HepG2 (cell line): Measurements from ENCODE around the gene GALNT8. TPM values are rescaled to one million over a fixed set of nuclear protein-coding genes. Genes with fewer than 3 reads are reported as not detected.

Experiments used
- ATAC-seq: fragments of 200-7000 bp; cut with Tn5 transposase; 3 replicates; pipeline ENCODE4 v1.9.1; 2020; ENCODE audit warnings: mild to moderate bottlenecking, moderate library complexity
- BruUV-seq: library from RNA; stranded (reverse); fragments of 400-500 nt; replicated peaks from 2 replicates; lab custom pipeline; 2021; lab: Mats Ljungman, UMichigan
- CTCF ChIA-PET: fragments of 300-600 bp; formaldehyde crosslinking; extraction: SDS; loops from one replicate; lab custom pipeline; 2021; ENCODE audit warnings: low total read pairs, inconsistent platforms, low intra/inter-chr PET ratio; lab: Yijun Ruan, JAX
- POLR2A ChIA-PET: fragments of 350-600 bp; sonication (Branson Sonifier 250); formaldehyde crosslinking; loops from one replicate; lab custom pipeline; 2020; ENCODE audit warnings: antibody characterized with exemption, inconsistent platforms; lab: Yijun Ruan, JAX
- DNase-seq: peaks from one replicate; pipeline ENCODE4 v3.0.0-alpha.2; 2015; ENCODE audit warnings: low spot score
- FAIRE-seq: peaks from 3 replicates; lab custom pipeline; 2011; peaks lifted over from hg19 to GRCh38; lab: Jason Lieb, UNC
- H2AFZ ChIP-seq: one replicate; pipeline ENCODE4 v1.6.1; 2011; ENCODE audit warnings: low read length, inconsistent platforms
- H3K27ac ChIP-seq: fragments of 300-600 bp; 3 replicates; pipeline ENCODE4 v1.8.0; 2011; ENCODE audit warnings: mixed run types, mild to moderate bottlenecking, mixed read lengths, low read length, inconsistent platforms; ENCODE audit not compliant: insufficient read depth; ENCODE audit errors: extremely low read length
- H3K27me3 ChIP-seq, 2 experiments: fragments of 200-600 bp in 1 of 2; 2 replicates in 1 of 2; 3 replicates in 1 of 2; pipeline versions ENCODE4 v1.6.0 to v1.8.0; 2011; ENCODE audit warnings: low read length in 2 of 2, mild to moderate bottlenecking in 2 of 2, moderate library complexity in 2 of 2, inconsistent platforms in 1 of 2; ENCODE audit not compliant: insufficient read depth in 2 of 2, control insufficient read depth in 1 of 2
- H3K36me3 ChIP-seq, 2 experiments: fragments of 200-600 bp in 1 of 2; replicated peaks in 1 of 2; 2 replicates in 1 of 2; 3 replicates in 1 of 2; pipeline versions ENCODE4 v1.5.1 to v1.8.0; 2011; ENCODE audit warnings: low read length in 2 of 2, inconsistent platforms in 1 of 2; ENCODE audit not compliant: insufficient read depth in 2 of 2, control insufficient read depth in 1 of 2
- H3K4me1 ChIP-seq: 2 replicates; pipeline ENCODE4 v1.5.1; 2012; ENCODE audit warnings: low read length, inconsistent platforms; ENCODE audit not compliant: insufficient read depth
- H3K4me2 ChIP-seq: 2 replicates; pipeline ENCODE4 v1.6.0; 2011; ENCODE audit warnings: low read depth, low read length, inconsistent platforms
- H3K4me3 ChIP-seq, 3 experiments: fragments of 200-600 bp in 1 of 3; sonication (generic), shearing (Covaris generic) in 1 of 3; replicated peaks in 1 of 3; 2 replicates each; pipeline ENCODE4 v1.5.1; 2011 to 2016; ENCODE audit warnings: low read length in 3 of 3, inconsistent platforms in 2 of 3, low read depth in 2 of 3, mild to moderate bottlenecking in 2 of 3, control low read depth in 1 of 3, mixed read lengths in 1 of 3; ENCODE audit not compliant: insufficient read depth in 1 of 3
- H3K79me2 ChIP-seq: one replicate; pipeline ENCODE4 v1.6.1; 2011; ENCODE audit warnings: low read length, inconsistent platforms; ENCODE audit not compliant: insufficient read depth
- H3K9ac ChIP-seq: 2 replicates; pipeline ENCODE4 v1.6.0; 2011; ENCODE audit warnings: mild to moderate bottlenecking, low read depth, low read length, inconsistent platforms; ENCODE audit not compliant: insufficient read depth
- H3K9me3 ChIP-seq: 2 replicates; pipeline ENCODE4 v1.5.1; 2012; ENCODE audit warnings: mild to moderate bottlenecking, low read length
- H4K20me1 ChIP-seq: 2 replicates; pipeline ENCODE4 v1.6.0; 2011; ENCODE audit warnings: inconsistent platforms, mild to moderate bottlenecking, low read length, moderate library complexity; ENCODE audit not compliant: insufficient read depth
- SNAPC4 ChIP-seq: sonication (generic); formaldehyde crosslinking; IDR thresholded peaks from 2 replicates; pipeline ENCODE4 v1.4.0; 2020; ENCODE audit warnings: mild to moderate bottlenecking, missing genetic modification reagents
- ZFP36L1 ChIP-seq: sonication (generic); formaldehyde crosslinking; IDR thresholded peaks from 2 replicates; pipeline ENCODE4 v1.8.0; 2022; ENCODE audit warnings: mild to moderate bottlenecking, missing genetic modification reagents, moderate library complexity
- ZNF34 ChIP-seq: sonication (generic); formaldehyde crosslinking; IDR thresholded peaks from 2 replicates; pipeline ENCODE4 v1.4.0; 2020; ENCODE audit warnings: mild to moderate bottlenecking, missing genetic modification reagents, borderline replicate concordance
- ZNF430 ChIP-seq: sonication (generic); formaldehyde crosslinking; IDR thresholded peaks from 2 replicates; pipeline ENCODE4 v1.9.0; 2021; ENCODE audit warnings: mild to moderate bottlenecking, missing genetic modification reagents
- ZNF639 ChIP-seq: conservative IDR thresholded peaks from 2 replicates; pipeline ENCODE4 v1.6.1; 2018; ENCODE audit warnings: missing genetic modification reagents
- ZNF691 ChIP-seq: sonication (generic); formaldehyde crosslinking; IDR thresholded peaks from 2 replicates; pipeline ENCODE4 v1.4.0; 2020; ENCODE audit warnings: missing genetic modification reagents, low read depth, mild to moderate bottlenecking, borderline replicate concordance
- ZNF7 ChIP-seq: IDR thresholded peaks from 2 replicates; pipeline ENCODE4 v1.6.1; 2016; ENCODE audit warnings: missing biosample characterization, missing genetic modification reagents
- ZNF768 ChIP-seq: sonication (generic); formaldehyde crosslinking; IDR thresholded peaks from 2 replicates; pipeline ENCODE4 v1.4.0; 2020; ENCODE audit warnings: missing genetic modification reagents
- WGBS: methylation state at CpG from one replicate; pipeline ENCODE4 v1.1.6; 2017; ENCODE audit warnings: low lambda C conversion rate; 5-methylcytosine and 5-hydroxymethylcytosine counted together
- in situ Hi-C: cut with HindIII; loops from 2 replicates; pipeline ENCODE4 v1.10.0; 2017; ENCODE audit warnings: low pct_unique_long_range_greater_than_20kb; ENCODE audit not compliant: extremely low pct_ligation_motif_present
- intact Hi-C: fragments of 100-400 bp; cut with micrococcal nuclease; formaldehyde crosslinking; loops from one replicate; pipeline ENCODE4 v1.10.0; 2022; ENCODE audit not compliant: unreplicated experiment
- polyA plus RNA-seq, 8 experiments: library from polyadenylated mRNA; depleted of rRNA in 3 of 8; stranded (reverse) in 7 of 8; unstranded in 1 of 8; fragments of >200 nt; fragmentation: Illumina TruSeq in 4 of 8; extraction: Trizol in 4 of 8; gene quantifications; 2 replicates each; pipeline versions ENCODE4 v1.2.1 to v1.2.3, GENCODE V29; 2011 to 2016; ENCODE audit warnings: low read depth in 4 of 8, missing spikeins in 1 of 8, mixed read lengths in 1 of 8; ENCODE audit not compliant: insufficient read depth in 1 of 8
- total RNA-seq, 5 experiments: library from RNA; depleted of rRNA; stranded (reverse); fragments of >200 nt; fragmentation: Illumina TruSeq; extraction: Trizol; gene quantifications; 2 replicates each; pipeline ENCODE4 v1.2.3, GENCODE V29; 2016; ENCODE audit warnings: low read depth in 1 of 5

The GALNT8 gene
- total and polyA plus RNA-seq, 2 of the 13 experiments (the other 11 are each of a cell fraction or from before 2014, with no cell fraction given) = 0.45 TPM; not detected in 1

DNA sequence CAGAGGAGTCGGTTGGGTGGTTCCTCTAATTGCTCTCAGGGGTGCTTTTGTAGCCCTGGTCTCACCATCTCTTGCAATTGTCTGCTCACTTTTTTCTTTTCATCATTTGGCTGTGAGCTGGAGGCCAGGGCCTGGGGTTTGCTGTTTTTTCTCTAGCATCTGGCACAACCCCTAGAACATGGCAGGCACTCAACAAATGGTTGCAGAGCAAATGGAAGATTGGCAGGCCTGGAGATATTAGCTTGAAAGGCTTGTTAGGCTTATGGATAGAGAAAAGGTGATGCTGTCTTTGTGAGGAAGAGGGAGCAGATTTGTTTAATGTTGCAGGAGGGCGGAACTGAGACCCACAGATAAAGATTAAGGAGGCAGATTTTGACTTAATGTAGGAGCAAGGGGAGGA lies 47.0 kb downstream of the GALNT8 start:
- ATAC-seq (no peak), FAIRE-seq (no peak), DNase-seq (no peak)
- CTCF ChIA-PET = no interaction called here
- TF ChIP-seq ZNF768 = no peak
- TF ChIP-seq ZNF430 (CRISPR knock-in tag) = no peak
- TF ChIP-seq ZNF34 = no peak
- no peak for TF ChIP-seq ZNF691 (CRISPR knock-in tag)
- TF ChIP-seq ZNF7 (CRISPR knock-in tag) = no peak
- no peak for TF ChIP-seq ZNF639 (CRISPR knock-in tag)
- TF ChIP-seq SNAPC4 (CRISPR knock-in tag) = no peak
- TF ChIP-seq ZFP36L1 (CRISPR knock-in tag) = no peak
- intact Hi-C loops (no loop called here), in situ Hi-C loops (no loop called here)
- Histone ChIP-seq H3K36me3 (no peaks in the 10 kb centered on the region), H3K27ac (no peak overlapping the region), H3K9ac (no peak overlapping the region), H3K4me2 (no peak overlapping the region), H3K4me3 (no peak overlapping the region), H3K27me3 (peaks cover 4 to 19% of the 10 kb centered on the region in 2 experiments; a peak in 4 of 5 replicates), H3K4me1 (peaks cover 13% of the 10 kb centered on the region), H4K20me1 (no peaks in the 10 kb centered on the region), H2AFZ (no peak overlapping the region), H3K79me2 (no peaks in the 10 kb centered on the region), H3K9me3 (no peaks in the 10 kb centered on the region)
- WGBS = 9% methylated on average over 2 of the region's 2 CpGs
- POLR2A ChIA-PET = no interaction called here
- BruUV-seq = no TSS peak
